GM19324 (cell line): ENCODE data around the gene LDOC1.
"Not testable (repeated sequence)": the region's sequence is repeated elsewhere in the genome, so short reads cannot be mapped to it uniquely, and the experiment has no call there.

ENCODE experiments used
- ATAC-seq: cut with Tn5 transposase; IDR thresholded peaks from one replicate; pipeline ENCODE4 v1.9.1; 2021; ENCODE audit warnings: mild to moderate bottlenecking, moderate library complexity; ENCODE audit not compliant: unreplicated experiment, low FRiP score

LDOC1 gene

GRCh38 chrX:141176586-141177451 lies at the start of gene LDOC1:
TSS of gene LDOC1 (minus strand) at chrX:141177129. CDS start at chrX:141177021, 108 bp downstream.
- ATAC-seq, result no peak

GRCh38 chrX:141221611-141222010 lies 44.7 kb upstream of the LDOC1 start:
- ATAC-seq, result no peak

- ATAC-seq, result no peak
Observed at GRCh38 chrX:141220342-141221008, 43.5 kb upstream of the LDOC1 start.

- ATAC-seq, result no peak
Observed at GRCh38 chrX:141214196-141214595, 37.3 kb upstream of the LDOC1 start.

GRCh38 chrX:141201962-141202361 lies 25.0 kb upstream of the LDOC1 start:
- ATAC-seq, result no peak

GRCh38 chrX:141188573-141188972 lies 11.6 kb upstream of the LDOC1 start:
- ATAC-seq, result not testable (repeated sequence)

GRCh38 chrX:141185366-141185765 lies 8.4 kb upstream of the LDOC1 start:
- ATAC-seq, result no peak

- no peak for ATAC-seq
Observed at GRCh38 chrX:141183000-141183399, 6.1 kb upstream of the LDOC1 start.

- ATAC-seq, result no peak
Observed at GRCh38 chrX:141180851-141181250, 3.9 kb upstream of the LDOC1 start.

GRCh38 chrX:141175786-141176185 lies 1.1 kb downstream of the LDOC1 start:
- ATAC-seq, result no peak

GRCh38 chrX:141164406-141164805 lies 12.5 kb downstream of the LDOC1 start:
- no peak for ATAC-seq

GRCh38 chrX:141158084-141158483 lies 18.8 kb downstream of the LDOC1 start:
- ATAC-seq, result no peak

- ATAC-seq, result not testable (repeated sequence)
Observed at GRCh38 chrX:141155231-141155630, 21.7 kb downstream of the LDOC1 start.

GRCh38 chrX:141142946-141143345 lies 34.0 kb downstream of the LDOC1 start:
- no peak for ATAC-seq

GRCh38 chrX:141133272-141133671 lies 43.7 kb downstream of the LDOC1 start:
- ATAC-seq, result no peak

- no peak for ATAC-seq
Observed at GRCh38 chrX:141127146-141127545, 49.8 kb downstream of the LDOC1 start.
